HFFc6 (cell line): ENCODE measurements around the gene NFKBIZ. TPM values are rescaled to one million over a fixed set of nuclear protein-coding genes. Genes with fewer than 3 reads are reported as not detected.

Experiments used
- DNase-seq: peaks from one replicate; pipeline ENCODE4 v3.0.0-alpha.2; 2018
- H3K27ac Mint-ChIP-seq: 2 replicates; pipeline ENCODE4 v1.8.0; 2020; ENCODE audit warnings: mild to moderate bottlenecking, mixed read lengths
- H3K27me3 Mint-ChIP-seq: 2 replicates; pipeline ENCODE4 v1.8.0; 2021; ENCODE audit warnings: mild to moderate bottlenecking, moderate library complexity, mixed read lengths; ENCODE audit not compliant: insufficient read depth
- H3K36me3 Mint-ChIP-seq: 2 replicates; pipeline ENCODE4 v1.8.0; 2021; ENCODE audit warnings: low read depth, mixed read lengths
- H3K4me1 Mint-ChIP-seq: 2 replicates; pipeline ENCODE4 v1.8.0; 2020; ENCODE audit warnings: low read depth, mixed read lengths
- H3K4me3 Mint-ChIP-seq: 2 replicates; pipeline ENCODE4 v1.8.0; 2020; ENCODE audit warnings: mild to moderate bottlenecking, moderate library complexity, mixed read lengths
- H3K9me3 Mint-ChIP-seq: 2 replicates; pipeline ENCODE4 v1.8.0; 2020; ENCODE audit warnings: mild to moderate bottlenecking, mixed read lengths
- CTCF ChIP-seq: fragments of 200-600 bp; sonication (generic); IDR thresholded peaks from 2 replicates; pipeline ENCODE4 v1.5.0; 2021; ENCODE audit warnings: antibody characterized with exemption, mild to moderate bottlenecking
- total RNA-seq, 6 experiments: library from RNA; stranded (reverse); fragmentation: NEBNext Ultra II Directional; extraction: Animal tissue kit (Norgen Biotek cat#: 25700); gene quantifications; 2 replicates in 1 of 6; 3 replicates in 5 of 6; pipeline ENCODE4 v1.2.3, GENCODE V29; 2021

Gene NFKBIZ
- total RNA-seq, 6 experiments from 2014 or later, result 51.1 to 64.2 (median 57.8) TPM

- Mint-ChIP-seq H3K9me3 (peaks cover 18% of the 10 kb centered on the region), H3K27me3 (peaks cover 48% of the 10 kb centered on the region), H3K4me1 (peaks cover 76% of the 10 kb centered on the region), H3K36me3 (peaks cover 70% of the 10 kb centered on the region), H3K4me3 (peak overlapping the region; percentile 99), H3K27ac (peak overlapping the region; percentile 98)
- no peak for TF ChIP-seq CTCF
- DNase-seq, result no peak
Measured at GRCh38 chr3:101851850-101852714, 2.8 kb downstream of the NFKBIZ start.

GRCh38 chr3:101852983-101853840, 3.9 kb downstream of the NFKBIZ start:
- H3K9me3 Mint-ChIP-seq, result peaks cover 24% of the 10 kb centered on the region
- H3K4me3 Mint-ChIP-seq, result peak overlapping the region; percentile 99
- no peak for DNase-seq
- peaks cover 56% of the 10 kb centered on the region for H3K27me3 Mint-ChIP-seq
- peaks cover 81% of the 10 kb centered on the region for H3K36me3 Mint-ChIP-seq
- peaks cover 76% of the 10 kb centered on the region for H3K4me1 Mint-ChIP-seq
- peak overlapping the region; percentile 98 for H3K27ac Mint-ChIP-seq
- TF ChIP-seq CTCF, result no peak

- Mint-ChIP-seq H3K4me1 (peaks cover 78% of the 10 kb centered on the region), H3K9me3 (peaks cover 24% of the 10 kb centered on the region), H3K4me3 (peak overlapping the region; percentile 99), H3K36me3 (peaks cover 89% of the 10 kb centered on the region), H3K27me3 (peaks cover 64% of the 10 kb centered on the region), H3K27ac (peak overlapping the region; percentile 98)
- TF ChIP-seq CTCF, result no peak
- DNase-seq, result no peak
Measured at GRCh38 chr3:101853982-101854381, 4.7 kb downstream of the NFKBIZ start.

GRCh38 chr3:101854608-101855304, 5.4 kb downstream of the NFKBIZ start:
- peak overlapping the region; percentile 84 for H3K27ac Mint-ChIP-seq
- peak overlapping the region; percentile 99 for H3K4me3 Mint-ChIP-seq
- H3K36me3 Mint-ChIP-seq, result peaks cover 97% of the 10 kb centered on the region
- TF ChIP-seq CTCF, result no peak
- peaks cover 67% of the 10 kb centered on the region for H3K27me3 Mint-ChIP-seq
- no peak for DNase-seq
- peaks cover 24% of the 10 kb centered on the region for H3K9me3 Mint-ChIP-seq
- peaks cover 86% of the 10 kb centered on the region for H3K4me1 Mint-ChIP-seq

GRCh38 chr3:101857301-101857741, 8.0 kb downstream of the NFKBIZ start:
- DNase-seq, result no peak
- Mint-ChIP-seq H3K27me3 (peaks cover 71% of the 10 kb centered on the region), H3K4me3 (peak overlapping the region; percentile 73), H3K4me1 (peaks cover 91% of the 10 kb centered on the region), H3K9me3 (peaks cover 7% of the 10 kb centered on the region; the same call in 1 of the 2 replicates), H3K27ac (peak overlapping the region; percentile 84), H3K36me3 (peaks cover 93% of the 10 kb centered on the region)
- TF ChIP-seq CTCF, result no peak
